GM12878 (cell line): ENCODE data around the gene ITIH5. TPM values are rescaled to one million over a fixed set of nuclear protein-coding genes. Genes with fewer than 3 reads are reported as not detected.

ENCODE experiments used
- ATAC-seq: fragments of 200-7000 bp; cut with Tn5 transposase; 3 replicates; pipeline ENCODE4 v1.9.1; 2020; ENCODE audit warnings: mild to moderate bottlenecking, moderate library complexity
- BruUV-seq: library from RNA; stranded (reverse); fragments of 400-500 nt; replicated peaks from 2 replicates; lab custom pipeline; 2021; lab: Mats Ljungman, UMichigan
- CTCF ChIA-PET: fragments of 300-600 bp; sonication (Branson Sonifier 250); formaldehyde crosslinking; extraction: SDS; loops from one replicate; lab custom pipeline; 2021; ENCODE audit warnings: inconsistent platforms; lab: Yijun Ruan, JAX
- POLR2A ChIA-PET: fragments of 350-600 bp; formaldehyde crosslinking; extraction: SDS; loops from one replicate; lab custom pipeline; 2021; ENCODE audit warnings: inconsistent platforms; lab: Charles Lee
- RAD21 ChIA-PET: fragments of 300-600 bp; sonication (Branson Sonifier 250); formaldehyde crosslinking; loops from one replicate; lab custom pipeline; 2023; ENCODE audit warnings: antibody characterized with exemption; ENCODE audit not compliant: unreplicated experiment; lab: Charles Lee
- SMC1A ChIA-PET: fragments of 300-600 bp; sonication (Branson Sonifier 250); formaldehyde crosslinking; loops from one replicate; lab custom pipeline; 2023; ENCODE audit not compliant: unreplicated experiment, uncharacterized antibody; lab: Charles Lee
- DNase-seq: peaks from one replicate; pipeline ENCODE4 v3.0.0-alpha.2; 2011; ENCODE audit warnings: low read depth, low spot score
- FAIRE-seq: peaks from 3 replicates; lab custom pipeline; 2011; peaks lifted over from hg19 to GRCh38; lab: Jason Lieb, UNC
- H2AFZ ChIP-seq: 2 replicates; pipeline ENCODE4 v1.6.0; 2011; ENCODE audit warnings: low read depth, low read length, control low read depth; ENCODE audit not compliant: control insufficient read depth
- H3K27ac ChIP-seq: 2 replicates; pipeline ENCODE4 v1.5.1; 2011; ENCODE audit warnings: control low read depth; ENCODE audit not compliant: control insufficient read depth, insufficient read depth
- H3K27me3 ChIP-seq, 2 experiments: replicated peaks in 1 of 2; 2 replicates each; pipeline versions ENCODE4 v1.6.0 to v1.6.1; 2011; ENCODE audit warnings: low read length in 1 of 2; ENCODE audit not compliant: control insufficient read depth in 2 of 2, insufficient read depth in 2 of 2
- H3K36me3 ChIP-seq, 2 experiments: 2 replicates each; pipeline ENCODE4 v1.5.1; 2011; ENCODE audit warnings: low read length in 1 of 2; ENCODE audit not compliant: control insufficient read depth in 2 of 2, insufficient read depth in 2 of 2
- H3K4me1 ChIP-seq: 2 replicates; pipeline ENCODE4 v1.6.1; 2011; ENCODE audit warnings: mild to moderate bottlenecking, low read length, moderate library complexity, mixed read lengths; ENCODE audit not compliant: control insufficient read depth, insufficient read depth
- H3K4me2 ChIP-seq: 2 replicates; pipeline ENCODE4 v1.6.0; 2011; ENCODE audit warnings: control low read depth; ENCODE audit not compliant: control insufficient read depth, insufficient read depth
- H3K4me3 ChIP-seq: fragments of 200-600 bp; sonication (generic); 2 replicates; pipeline ENCODE4 v1.5.1; 2016
- H3K79me2 ChIP-seq: 2 replicates; pipeline ENCODE4 v1.6.0; 2011; ENCODE audit warnings: low read length; ENCODE audit not compliant: control insufficient read depth, insufficient read depth
- H3K9ac ChIP-seq: 2 replicates; pipeline ENCODE4 v1.8.0; 2011; ENCODE audit warnings: low read length, control low read depth, mixed read lengths; ENCODE audit not compliant: control insufficient read depth, insufficient read depth
- H3K9me3 ChIP-seq: replicated peaks from 3 replicates; pipeline ENCODE4 v1.5.1; 2011; ENCODE audit warnings: mild to moderate bottlenecking, low read length; ENCODE audit not compliant: control insufficient read depth, insufficient read depth
- H4K20me1 ChIP-seq: 2 replicates; pipeline ENCODE4 v1.6.0; 2011; ENCODE audit not compliant: control insufficient read depth, insufficient read depth
- CHD4 ChIP-seq: fragments of 200-600 bp; sonication (generic); IDR thresholded peaks from 2 replicates; pipeline ENCODE4 v1.6.1; 2016; ENCODE audit warnings: mild to moderate bottlenecking
- ESRRA ChIP-seq: IDR thresholded peaks from 2 replicates; pipeline ENCODE4 v1.6.1; 2012; ENCODE audit warnings: mild to moderate bottlenecking, low read length, improper control_type of control experiment
- IRF4 ChIP-seq: IDR thresholded peaks from 2 replicates; pipeline ENCODE4 v1.6.1; 2011; ENCODE audit warnings: low read depth, low read length
- WGBS: methylation state at CpG from one replicate; pipeline ENCODE4 v1.1.6; 2016; ENCODE audit warnings: low lambda C conversion rate; ENCODE audit not compliant: insufficient replicate concordance, insufficient coverage; ENCODE audit errors: missing lambda C conversion rate; 5-methylcytosine and 5-hydroxymethylcytosine counted together
- in situ Hi-C: fragments of 300-500 bp; cut with MboI; formaldehyde crosslinking; loops from 9 replicates; pipeline ENCODE4 v1.14.3; 2018; ENCODE audit warnings: mixed read lengths
- intact Hi-C: fragments of 100-400 bp; cut with micrococcal nuclease; formaldehyde crosslinking; loops from one replicate; pipeline ENCODE4 v1.14.2; 2022; ENCODE audit not compliant: unreplicated experiment
- polyA plus RNA-seq, 11 experiments: library from polyadenylated mRNA; depleted of rRNA in 4 of 11; unstranded in 6 of 11; stranded (reverse) in 5 of 11; fragments of >200 nt; fragmentation: Nextera tagmentation in 4 of 11; fragmentation: Illumina TruSeq in 1 of 11; extraction: Ambion mirVana in 4 of 11; extraction: Trizol in 1 of 11; gene quantifications; 1 replicate in 1 of 11; 2 replicates in 10 of 11; pipeline versions ENCODE4 v1.2.1 to v1.2.3, GENCODE V29; 2011 to 2016; ENCODE audit warnings: inconsistent platforms in 2 of 11, missing spikeins in 2 of 11, low read depth in 1 of 11
- total RNA-seq, 4 experiments: library from RNA; depleted of rRNA in 3 of 4; stranded (reverse); fragments of >200 nt in 3 of 4; fragmentation: Illumina TruSeq in 1 of 4; extraction: Trizol in 1 of 4; gene quantifications; 2 replicates each; pipeline versions ENCODE4 v1.2.1 to v1.2.3, GENCODE V29; 2013 to 2021
- TF ChIP-seq, protein P1 (sequence below): fragments of 450-650 bp; IDR thresholded peaks from 2 replicates; pipeline ENCODE4 v1.6.1; 2017; ENCODE audit warnings: antibody characterized with exemption, mild to moderate bottlenecking, moderate library complexity

The ITIH5 gene
- total and polyA plus RNA-seq, 10 of the 15 experiments (the other 5 are each of a cell fraction or from before 2014, with no cell fraction given): 0.14 to 0.43 (median 0.21) TPM; not detected in 7

DNA sequence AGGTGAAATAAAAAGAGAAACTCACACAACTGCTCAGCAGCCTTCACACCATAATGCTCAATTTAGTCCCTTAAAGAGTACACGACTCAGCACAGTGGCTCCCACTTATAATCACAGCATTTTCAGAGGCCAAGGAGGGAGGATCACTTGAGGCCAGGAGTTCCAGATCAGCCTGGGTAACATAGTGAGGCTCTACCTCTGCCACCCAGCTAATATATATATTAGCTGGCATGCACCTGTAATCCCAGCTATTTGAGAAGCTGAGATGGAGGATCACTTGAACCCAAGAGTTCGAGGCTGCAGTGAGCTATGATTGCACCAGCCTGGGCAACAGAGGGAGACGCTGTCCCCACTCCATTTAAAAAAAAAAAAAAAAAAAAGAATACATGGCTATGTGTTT lies 38.6 kb upstream of the ITIH5 start:
- no peaks in the 10 kb centered on the region for H3K4me1 ChIP-seq
- ChIA-PET CTCF (interaction anchor here (1.0 to 2.1 kb wide), 2 partner anchors 18 to 180 kb away, joined by 3 to 7 read pairs; no protein-coding TSS in a partner anchor), POLR2A (no interaction called here), SMC1A (no interaction called here), RAD21 (no interaction called here)
- DNase-seq (no peak), ATAC-seq (no peak), FAIRE-seq (no peak)
- no peak overlapping the region for H3K4me3 ChIP-seq
- no peak overlapping the region for H3K27ac ChIP-seq
- H3K27me3 ChIP-seq: peaks cover 2 to 10% of the 10 kb centered on the region in 2 experiments
- no TSS peak for BruUV-seq
- H3K4me2 ChIP-seq: no peak overlapping the region
- no peaks in the 10 kb centered on the region for H4K20me1 ChIP-seq
- TF ChIP-seq ESRRA (no peak), CHD4 (no peak), IRF4 (no peak)
- TF ChIP-seq, protein P1, sequence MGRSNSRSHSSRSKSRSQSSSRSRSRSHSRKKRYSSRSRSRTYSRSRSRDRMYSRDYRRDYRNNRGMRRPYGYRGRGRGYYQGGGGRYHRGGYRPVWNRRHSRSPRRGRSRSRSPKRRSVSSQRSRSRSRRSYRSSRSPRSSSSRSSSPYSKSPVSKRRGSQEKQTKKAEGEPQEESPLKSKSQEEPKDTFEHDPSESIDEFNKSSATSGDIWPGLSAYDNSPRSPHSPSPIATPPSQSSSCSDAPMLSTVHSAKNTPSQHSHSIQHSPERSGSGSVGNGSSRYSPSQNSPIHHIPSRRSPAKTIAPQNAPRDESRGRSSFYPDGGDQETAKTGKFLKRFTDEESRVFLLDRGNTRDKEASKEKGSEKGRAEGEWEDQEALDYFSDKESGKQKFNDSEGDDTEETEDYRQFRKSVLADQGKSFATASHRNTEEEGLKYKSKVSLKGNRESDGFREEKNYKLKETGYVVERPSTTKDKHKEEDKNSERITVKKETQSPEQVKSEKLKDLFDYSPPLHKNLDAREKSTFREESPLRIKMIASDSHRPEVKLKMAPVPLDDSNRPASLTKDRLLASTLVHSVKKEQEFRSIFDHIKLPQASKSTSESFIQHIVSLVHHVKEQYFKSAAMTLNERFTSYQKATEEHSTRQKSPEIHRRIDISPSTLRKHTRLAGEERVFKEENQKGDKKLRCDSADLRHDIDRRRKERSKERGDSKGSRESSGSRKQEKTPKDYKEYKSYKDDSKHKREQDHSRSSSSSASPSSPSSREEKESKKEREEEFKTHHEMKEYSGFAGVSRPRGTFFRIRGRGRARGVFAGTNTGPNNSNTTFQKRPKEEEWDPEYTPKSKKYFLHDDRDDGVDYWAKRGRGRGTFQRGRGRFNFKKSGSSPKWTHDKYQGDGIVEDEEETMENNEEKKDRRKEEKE: no peak
- in situ Hi-C loops (no loop called here), intact Hi-C loops (no loop called here)
- H3K79me2 ChIP-seq: no peaks in the 10 kb centered on the region
- H3K9ac ChIP-seq: no peak overlapping the region
- no peaks in the 10 kb centered on the region for H3K9me3 ChIP-seq
- 23% methylated on average over 3 of the region's 3 CpGs for WGBS
- no peaks in the 10 kb centered on the region for H3K36me3 ChIP-seq
- H2AFZ ChIP-seq: no peak overlapping the region
